Measurements from ENCODE around the gene CHST15.

Gene CHST15

DNA sequence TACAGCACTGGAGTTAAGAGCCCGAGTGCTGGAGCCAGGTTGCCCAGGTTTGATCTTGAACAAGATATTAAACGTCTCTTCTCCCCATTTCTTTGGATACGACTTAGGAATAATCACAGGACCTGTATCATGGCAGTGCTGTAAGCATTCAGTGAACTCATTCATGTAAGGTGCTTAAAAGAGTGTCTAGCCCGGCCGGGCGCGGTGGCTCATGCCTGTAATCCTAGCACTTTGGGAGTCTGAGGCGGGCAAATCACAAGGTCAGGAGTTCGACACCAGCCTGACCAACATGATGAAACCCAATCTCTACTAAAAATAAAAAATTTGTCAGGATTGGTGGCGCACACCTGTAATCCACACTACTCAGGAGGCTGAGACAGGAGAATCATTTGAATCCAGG lies 40.8 kb downstream of the CHST15 start:
- Histone ChIP-seq H3K9ac (ENCODE audit: low read length) (no peak overlapping the region), H3K27me3 (ENCODE audit: control insufficient read depth, insufficient read depth, low read length) (no peaks in the 10 kb centered on the region), H3K4me1 (ENCODE audit: control insufficient read depth, insufficient read depth, low read length) (no peaks in the 10 kb centered on the region), H3K36me3 (ENCODE audit: control insufficient read depth, insufficient read depth, low read length) (no peaks in the 10 kb centered on the region), H3K4me3 (ENCODE audit: low read length) (no peak overlapping the region), H3K9me3 (ENCODE audit: control insufficient read depth, low read length) (no peaks in the 10 kb centered on the region)

GRCh38 chr10:124050021-124051015 lies 43.1 kb downstream of the CHST15 start:
- Histone ChIP-seq H3K36me3 (ENCODE audit: control insufficient read depth, insufficient read depth, low read length) (no peaks in the 10 kb centered on the region), H3K9ac (ENCODE audit: low read length) (no peak overlapping the region), H3K4me3 (ENCODE audit: low read length) (no peak overlapping the region), H3K27me3 (ENCODE audit: control insufficient read depth, insufficient read depth, low read length) (no peaks in the 10 kb centered on the region), H3K4me1 (ENCODE audit: control insufficient read depth, insufficient read depth, low read length) (no peaks in the 10 kb centered on the region), H3K9me3 (ENCODE audit: control insufficient read depth, low read length) (no peaks in the 10 kb centered on the region)

GRCh38 chr10:124049484-124049883 lies 43.9 kb downstream of the CHST15 start:
- Histone ChIP-seq H3K9me3 (ENCODE audit: control insufficient read depth, low read length) (no peaks in the 10 kb centered on the region), H3K36me3 (ENCODE audit: control insufficient read depth, insufficient read depth, low read length) (no peaks in the 10 kb centered on the region), H3K27me3 (ENCODE audit: control insufficient read depth, insufficient read depth, low read length) (no peaks in the 10 kb centered on the region), H3K4me1 (ENCODE audit: control insufficient read depth, insufficient read depth, low read length) (no peaks in the 10 kb centered on the region), H3K9ac (ENCODE audit: low read length) (no peak overlapping the region), H3K4me3 (ENCODE audit: low read length) (no peak overlapping the region)

- Histone ChIP-seq H3K9me3 (ENCODE audit: control insufficient read depth, low read length) (no peaks in the 10 kb centered on the region), H3K4me1 (ENCODE audit: control insufficient read depth, insufficient read depth, low read length) (no peaks in the 10 kb centered on the region), H3K9ac (ENCODE audit: low read length) (no peak overlapping the region), H3K4me3 (ENCODE audit: low read length) (no peak overlapping the region), H3K36me3 (ENCODE audit: control insufficient read depth, insufficient read depth, low read length) (no peaks in the 10 kb centered on the region), H3K27me3 (ENCODE audit: control insufficient read depth, insufficient read depth, low read length) (no peaks in the 10 kb centered on the region)
Observed at GRCh38 chr10:124048371-124049290, 44.8 kb downstream of the CHST15 start.

DNA sequence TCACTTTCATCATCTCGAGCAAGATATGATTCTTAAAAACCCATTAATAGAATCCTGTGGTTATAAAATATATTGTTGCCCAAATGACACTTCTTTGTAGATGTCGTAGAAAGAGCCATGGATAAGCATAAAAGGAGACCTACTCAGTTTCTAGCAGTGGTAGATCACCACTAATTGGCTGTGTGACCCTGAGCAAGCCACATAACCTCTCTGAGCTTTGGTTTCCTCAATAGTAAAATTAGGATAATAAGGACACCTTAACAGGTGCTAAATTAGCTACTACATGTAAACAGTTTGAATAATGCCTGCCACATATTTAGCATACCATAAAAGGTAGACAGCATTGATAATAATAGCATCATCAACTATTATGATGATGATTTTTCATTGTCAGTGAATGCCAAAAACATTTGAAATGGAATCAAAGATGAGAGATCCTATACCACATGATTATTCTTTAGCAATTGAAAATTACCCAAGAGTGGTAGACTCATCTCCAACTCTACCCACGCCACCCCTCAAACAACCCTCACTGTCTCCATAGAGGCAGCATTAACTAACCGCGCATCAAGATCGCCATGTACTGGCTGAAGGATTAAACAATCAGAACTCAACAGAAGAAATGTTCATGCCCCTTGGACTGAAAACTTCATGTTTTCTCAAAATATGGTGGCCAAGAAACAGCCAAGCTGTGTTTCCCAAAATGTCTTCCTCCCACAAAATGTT lies 45.8 kb downstream of the CHST15 start:
- H3K4me3 ChIP-seq (ENCODE audit: low read length): no peak overlapping the region
- H3K27me3 ChIP-seq (ENCODE audit: control insufficient read depth, insufficient read depth, low read length): no peaks in the 10 kb centered on the region

DNA sequence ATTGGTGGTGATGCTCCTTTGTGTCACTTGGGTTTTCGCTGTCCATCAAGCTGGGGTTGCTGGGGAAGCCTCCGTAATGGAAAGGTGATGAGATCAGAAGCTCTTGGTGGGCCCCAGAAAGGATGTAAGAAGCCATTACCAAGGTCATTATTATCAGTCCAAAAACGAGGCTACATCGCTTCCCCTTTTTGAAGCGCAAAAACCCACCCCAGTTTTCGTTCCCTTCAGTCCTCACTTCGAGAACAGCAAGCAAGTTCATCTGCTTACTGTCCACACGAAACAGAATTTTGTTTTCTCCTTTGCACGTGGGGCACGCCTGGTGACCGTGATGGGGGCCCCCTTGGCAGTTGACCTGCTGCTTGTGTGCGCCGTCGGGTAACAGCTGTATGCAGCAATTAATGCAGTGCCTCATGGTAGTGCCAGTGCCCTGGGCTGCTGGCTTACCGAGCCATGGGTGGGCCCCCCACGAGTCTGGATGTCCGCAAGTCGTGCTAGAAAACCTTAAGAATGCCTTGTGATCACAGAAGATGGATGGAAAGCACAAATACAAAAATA lies 47.5 kb downstream of the CHST15 start:
- Histone ChIP-seq H3K4me1 (ENCODE audit: control insufficient read depth, insufficient read depth, low read length) (no peaks in the 10 kb centered on the region), H3K36me3 (ENCODE audit: control insufficient read depth, insufficient read depth, low read length) (no peaks in the 10 kb centered on the region), H3K27me3 (ENCODE audit: control insufficient read depth, insufficient read depth, low read length) (no peaks in the 10 kb centered on the region), H3K9ac (ENCODE audit: low read length) (no peak overlapping the region), H3K4me3 (ENCODE audit: low read length) (no peak overlapping the region), H3K9me3 (ENCODE audit: control insufficient read depth, low read length) (no peaks in the 10 kb centered on the region)

More for the DNA sequence above, 45.8 kb downstream of the CHST15 start:
- Histone ChIP-seq H3K36me3 (ENCODE audit: control insufficient read depth, insufficient read depth, low read length) (no peaks in the 10 kb centered on the region), H3K9ac (ENCODE audit: low read length) (no peak overlapping the region), H3K9me3 (ENCODE audit: control insufficient read depth, low read length) (no peaks in the 10 kb centered on the region), H3K4me1 (ENCODE audit: control insufficient read depth, insufficient read depth, low read length) (no peaks in the 10 kb centered on the region)

DNA sequence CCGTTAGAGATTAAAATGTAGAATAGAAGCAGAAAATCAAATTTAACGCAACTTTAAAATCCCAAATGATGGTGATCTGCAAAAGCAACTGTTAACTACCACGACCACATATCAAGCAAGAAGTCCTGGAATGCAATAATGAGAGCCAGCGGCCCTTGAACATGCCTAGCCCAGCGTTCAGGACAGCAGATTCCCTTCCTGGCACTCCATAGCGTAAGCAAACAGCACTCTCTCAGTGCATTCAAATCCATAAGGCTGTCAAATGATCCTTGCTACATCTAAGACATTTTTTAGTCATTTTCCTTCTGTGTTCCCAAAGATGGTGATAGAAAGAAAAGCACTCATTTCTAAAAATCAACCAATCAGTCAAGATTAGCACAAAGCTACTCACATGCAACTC lies 48.1 kb downstream of the CHST15 start:
- H3K9me3 ChIP-seq (ENCODE audit: control insufficient read depth, low read length): no peaks in the 10 kb centered on the region
- H3K4me1 ChIP-seq (ENCODE audit: control insufficient read depth, insufficient read depth, low read length): no peaks in the 10 kb centered on the region
- H3K27me3 ChIP-seq (ENCODE audit: control insufficient read depth, insufficient read depth, low read length): no peaks in the 10 kb centered on the region
- no peak overlapping the region for H3K9ac ChIP-seq (ENCODE audit: low read length)
- no peaks in the 10 kb centered on the region for H3K36me3 ChIP-seq (ENCODE audit: control insufficient read depth, insufficient read depth, low read length)
- no peak overlapping the region for H3K4me3 ChIP-seq (ENCODE audit: low read length)

DNA sequence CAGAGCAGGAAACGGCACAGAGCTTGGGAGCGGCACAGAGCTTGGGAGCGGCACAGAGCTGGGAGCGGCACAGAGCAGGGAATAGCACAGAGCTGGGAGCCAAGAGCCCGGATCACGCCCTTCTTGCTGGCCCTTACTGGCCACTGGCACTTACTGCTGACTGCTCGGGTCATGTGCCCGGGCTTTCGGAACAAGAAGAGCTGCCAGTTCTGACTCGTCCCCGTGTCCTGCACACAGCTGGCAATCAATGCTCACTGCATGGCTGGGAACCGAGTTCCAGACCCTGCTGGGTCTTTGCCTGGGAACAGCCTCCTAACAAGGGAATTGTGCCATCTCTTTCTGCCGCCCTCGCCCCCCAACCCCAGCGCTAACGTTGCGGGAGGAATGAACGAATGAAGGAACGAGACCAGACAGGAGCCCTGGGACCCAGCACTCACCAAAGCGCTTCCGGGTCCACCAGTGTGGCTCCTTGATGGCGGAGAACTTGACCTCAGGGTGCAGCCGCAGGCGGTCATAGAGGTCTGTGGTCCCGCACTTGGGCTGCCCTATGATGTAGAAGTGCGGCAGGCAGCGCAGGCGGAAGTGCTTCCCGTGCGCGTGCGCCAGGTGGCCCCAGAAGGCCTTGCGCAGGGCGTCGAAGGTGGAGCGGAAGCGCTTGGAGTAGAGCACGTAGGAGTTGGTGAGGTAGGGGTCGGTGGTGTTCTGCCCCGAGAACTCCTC lies 49.1 kb downstream of the CHST15 start:
- no peaks in the 10 kb centered on the region for H3K9me3 ChIP-seq (ENCODE audit: control insufficient read depth, low read length)

GRCh38 chr10:124043310-124044142 lies 49.9 kb downstream of the CHST15 start:
- H3K27me3 ChIP-seq (ENCODE audit: control insufficient read depth, insufficient read depth, low read length): no peaks in the 10 kb centered on the region
- H3K9ac ChIP-seq (ENCODE audit: low read length): no peak overlapping the region
- no peak overlapping the region for H3K4me3 ChIP-seq (ENCODE audit: low read length)
- no peaks in the 10 kb centered on the region for H3K9me3 ChIP-seq (ENCODE audit: control insufficient read depth, low read length)
- no peaks in the 10 kb centered on the region for H3K36me3 ChIP-seq (ENCODE audit: control insufficient read depth, insufficient read depth, low read length)
- H3K4me1 ChIP-seq (ENCODE audit: control insufficient read depth, insufficient read depth, low read length): no peaks in the 10 kb centered on the region

More for the DNA sequence above, 49.1 kb downstream of the CHST15 start:
- H3K4me3 ChIP-seq (ENCODE audit: low read length): no peak overlapping the region
- H3K9ac ChIP-seq (ENCODE audit: low read length): no peak overlapping the region
- no peaks in the 10 kb centered on the region for H3K4me1 ChIP-seq (ENCODE audit: control insufficient read depth, insufficient read depth, low read length)
- no peaks in the 10 kb centered on the region for H3K36me3 ChIP-seq (ENCODE audit: control insufficient read depth, insufficient read depth, low read length)
- H3K27me3 ChIP-seq (ENCODE audit: control insufficient read depth, insufficient read depth, low read length): no peaks in the 10 kb centered on the region

GRCh38 chr10:124042656-124043309 lies 50.6 kb downstream of the CHST15 start:
- Histone ChIP-seq H3K4me1 (ENCODE audit: control insufficient read depth, insufficient read depth, low read length) (no peaks in the 10 kb centered on the region), H3K9me3 (ENCODE audit: control insufficient read depth, low read length) (no peaks in the 10 kb centered on the region), H3K9ac (ENCODE audit: low read length) (no peak overlapping the region), H3K4me3 (ENCODE audit: low read length) (no peak overlapping the region), H3K27me3 (ENCODE audit: control insufficient read depth, insufficient read depth, low read length) (no peaks in the 10 kb centered on the region), H3K36me3 (ENCODE audit: control insufficient read depth, insufficient read depth, low read length) (no peaks in the 10 kb centered on the region)
